GM23338 (cell line): ENCODE data around the gene PHC2. TPM values are rescaled to one million over a fixed set of nuclear protein-coding genes. Genes with fewer than 3 reads are reported as not detected.

Experiments
- ATAC-seq: fragments of 200-7000 bp; cut with Tn5 transposase; 3 replicates; pipeline ENCODE4 v1.9.1; 2020
- DNase-seq: peaks from one replicate; pipeline ENCODE4 v3.0.0-alpha.2; 2015; ENCODE audit warnings: low spot score
- H2AFZ ChIP-seq: fragments of 200-600 bp; sonication (generic); 2 replicates; pipeline ENCODE4 v1.8.0; 2016; ENCODE audit warnings: antibody characterized with exemption, mild to moderate bottlenecking, moderate library complexity
- H3F3A ChIP-seq: fragments of 200-600 bp; sonication (generic); replicated peaks from 2 replicates; pipeline ENCODE4 v1.8.0; 2017; ENCODE audit warnings: antibody characterized with exemption, mixed run types, low read depth
- H3K27ac ChIP-seq: fragments of 200-600 bp; sonication (generic); 2 replicates; pipeline ENCODE4 v1.6.1; 2016; ENCODE audit warnings: low read depth
- H3K27me3 ChIP-seq: fragments of 200-600 bp; sonication (generic); 2 replicates; pipeline ENCODE4 v1.8.0; 2016; ENCODE audit warnings: mild to moderate bottlenecking, mixed run types, moderate library complexity; ENCODE audit not compliant: insufficient read depth
- H3K36me3 ChIP-seq: fragments of 200-600 bp; sonication (generic); 2 replicates; pipeline ENCODE4 v1.8.0; 2016; ENCODE audit warnings: mild to moderate bottlenecking; ENCODE audit not compliant: insufficient read depth
- H3K4me1 ChIP-seq: fragments of 200-600 bp; sonication (generic); 2 replicates; pipeline ENCODE4 v1.8.0; 2016; ENCODE audit warnings: mild to moderate bottlenecking, moderate library complexity; ENCODE audit not compliant: insufficient read depth
- H3K4me2 ChIP-seq: fragments of 200-600 bp; sonication (generic); 2 replicates; pipeline ENCODE4 v1.7.1; 2017; ENCODE audit warnings: mixed run types
- H3K4me3 ChIP-seq: fragments of 200-600 bp; sonication (generic); 2 replicates; pipeline ENCODE4 v1.6.1; 2016; ENCODE audit warnings: mixed run types
- H3K79me2 ChIP-seq: fragments of 200-600 bp; sonication (generic); replicated peaks from 2 replicates; pipeline ENCODE4 v1.8.0; 2017; ENCODE audit warnings: mild to moderate bottlenecking; ENCODE audit not compliant: insufficient read depth
- H3K9me2 ChIP-seq: fragments of 200-600 bp; sonication (generic); 2 replicates; pipeline ENCODE4 v1.8.0; 2017; ENCODE audit not compliant: insufficient read depth
- H4K20me1 ChIP-seq: fragments of 200-600 bp; sonication (generic); replicated peaks from 2 replicates; pipeline ENCODE4 v1.8.0; 2017; ENCODE audit warnings: mild to moderate bottlenecking; ENCODE audit not compliant: insufficient read depth
- H3K27ac Mint-ChIP-seq: 2 replicates; pipeline ENCODE4 v1.8.0; 2020; ENCODE audit warnings: inconsistent platforms, mild to moderate bottlenecking, moderate library complexity, mixed read lengths
- H3K27me3 Mint-ChIP-seq: 3 replicates; pipeline ENCODE4 v1.8.0; 2022; ENCODE audit warnings: low read depth, mild to moderate bottlenecking, moderate library complexity, mixed read lengths, inconsistent platforms; ENCODE audit not compliant: insufficient read depth, poor library complexity
- H3K36me3 Mint-ChIP-seq: 3 replicates; pipeline ENCODE4 v1.8.0; 2021; ENCODE audit warnings: low read depth, mild to moderate bottlenecking, inconsistent platforms, moderate library complexity, mixed read lengths
- H3K4me1 Mint-ChIP-seq: 3 replicates; pipeline ENCODE4 v1.8.0; 2020; ENCODE audit warnings: mild to moderate bottlenecking, inconsistent platforms, mixed read lengths
- H3K4me3 Mint-ChIP-seq: 3 replicates; pipeline ENCODE4 v1.8.0; 2021; ENCODE audit warnings: moderate library complexity, mild to moderate bottlenecking, inconsistent platforms, mixed read lengths
- H3K9me3 Mint-ChIP-seq: 3 replicates; pipeline ENCODE4 v1.8.0; 2020; ENCODE audit warnings: moderate library complexity, mild to moderate bottlenecking, inconsistent platforms, mixed read lengths
- CREB1 ChIP-seq: fragments of 250-450 bp; sonication (Bioruptor Pico); IDR thresholded peaks from 2 replicates; pipeline ENCODE4 v1.5.0; 2020; ENCODE audit warnings: low read depth, mild to moderate bottlenecking, moderate library complexity
- CTCF ChIP-seq, 2 experiments: fragments of 200-600 bp in 1 of 2; sonication (generic) in 1 of 2; conservative IDR thresholded peaks; 2 replicates each; pipeline versions ENCODE4 v1.5.1 to v1.6.1; 2016 to 2017; ENCODE audit warnings: antibody characterized with exemption in 2 of 2, low read depth in 2 of 2, mild to moderate bottlenecking in 2 of 2, moderate library complexity in 1 of 2
- EZH2 ChIP-seq: fragments of 200-600 bp; sonication (generic); IDR thresholded peaks from one replicate; pipeline ENCODE4 v1.8.0; 2017; ENCODE audit warnings: antibody characterized with exemption, mild to moderate bottlenecking, low read depth; ENCODE audit not compliant: unreplicated experiment
- EZH2phosphoT487 ChIP-seq: fragments of 200-600 bp; sonication (generic); IDR thresholded peaks from one replicate; pipeline ENCODE4 v1.8.1; 2018; ENCODE audit warnings: antibody characterized with exemption; ENCODE audit not compliant: unreplicated experiment
- JUNB ChIP-seq: IDR thresholded peaks from one replicate; pipeline ENCODE4 v1.6.1; 2016; ENCODE audit warnings: antibody characterized with exemption; ENCODE audit not compliant: unreplicated experiment
- NANOG ChIP-seq: IDR thresholded peaks from 2 replicates; pipeline ENCODE4 v1.6.1; 2016; ENCODE audit warnings: antibody characterized with exemption, borderline replicate concordance
- POLR2AphosphoS5 ChIP-seq: IDR thresholded peaks from 2 replicates; pipeline ENCODE4 v1.6.1; 2016; ENCODE audit warnings: antibody characterized with exemption, low read depth
- REST ChIP-seq: IDR thresholded peaks from one replicate; pipeline ENCODE4 v1.6.1; 2018; ENCODE audit warnings: antibody characterized with exemption; ENCODE audit not compliant: unreplicated experiment
- STAT1 ChIP-seq: IDR thresholded peaks from one replicate; pipeline ENCODE4 v1.6.1; 2016; ENCODE audit warnings: antibody characterized with exemption; ENCODE audit not compliant: unreplicated experiment
- ZNF114 ChIP-seq: fragments of 250-450 bp; sonication (Bioruptor Pico); IDR thresholded peaks from 2 replicates; pipeline ENCODE4 v1.5.0; 2020; ENCODE audit warnings: mild to moderate bottlenecking, moderate library complexity
- ZNF331 ChIP-seq: fragments of 250-450 bp; sonication (Bioruptor Pico); IDR thresholded peaks from 2 replicates; pipeline ENCODE4 v1.5.0; 2020; ENCODE audit warnings: low read depth, mild to moderate bottlenecking, moderate library complexity
- polyA plus RNA-seq: library from polyadenylated mRNA; unstranded; fragments of >200 nt; fragmentation: Nextera tagmentation; extraction: Ambion mirVana; gene quantifications from 2 replicates; pipeline ENCODE4 v1.2.1, GENCODE V29; 2016
- total RNA-seq: library from RNA; depleted of rRNA; stranded (reverse); fragments of >200 nt; shearing (Covaris generic); gene quantifications from 2 replicates; pipeline ENCODE4 v1.2.3, GENCODE V29; 2014
- TF ChIP-seq, protein P1 (sequence below): fragments of 250-450 bp; sonication (Bioruptor Pico); IDR thresholded peaks from 2 replicates; pipeline ENCODE4 v1.5.0; 2020; ENCODE audit warnings: mild to moderate bottlenecking, moderate library complexity
- TF ChIP-seq, protein P2 (sequence below): IDR thresholded peaks from 2 replicates; pipeline ENCODE4 v1.6.1; 2016; ENCODE audit warnings: antibody characterized with exemption

Gene PHC2
- total and polyA plus RNA-seq, 2 experiments from 2014 or later, result 1.7 to 7.3 TPM

DNA sequence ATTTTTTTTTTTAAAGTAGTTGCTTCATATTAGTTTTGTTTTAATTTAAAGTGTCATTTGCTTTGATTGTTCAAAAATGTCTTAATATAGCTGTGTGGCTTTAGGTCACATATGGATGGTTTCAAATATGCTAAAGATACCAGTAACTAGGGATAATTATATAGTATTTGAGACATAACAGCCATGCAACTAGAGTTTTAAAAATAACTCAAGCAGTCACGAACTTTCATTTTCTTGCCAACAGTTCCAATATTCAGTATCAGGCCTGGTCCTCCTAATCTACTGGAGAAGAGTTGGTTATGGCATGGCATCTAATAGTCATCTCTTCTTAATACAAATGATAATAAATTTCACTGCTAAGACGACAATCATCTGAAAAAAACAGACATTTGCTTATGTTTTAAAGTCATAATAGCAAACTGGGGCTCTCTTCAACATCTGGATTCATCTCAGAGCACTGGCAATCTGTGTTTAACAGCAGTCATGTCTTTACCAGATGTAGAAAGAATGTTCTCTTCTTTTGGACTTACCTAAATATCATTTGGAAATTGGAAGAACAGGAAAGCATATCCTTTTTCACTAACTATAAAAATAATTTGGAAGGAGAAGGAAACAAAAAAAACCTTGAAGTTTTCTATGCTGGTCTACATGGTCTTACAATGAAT lies 85.9 kb downstream of the PHC2 start:
- no peak overlapping the region for H3K4me3 Mint-ChIP-seq
- no peaks in the 10 kb centered on the region for H3K36me3 Mint-ChIP-seq
- DNase-seq (no peak), ATAC-seq (no peak)
- H3K27ac Mint-ChIP-seq, result no peak overlapping the region
- H4K20me1 ChIP-seq, result peaks cover 25% of the 10 kb centered on the region
- H3K9me2 ChIP-seq, result no peaks in the 10 kb centered on the region
- no peak for TF ChIP-seq STAT1
- no peak for TF ChIP-seq POLR2AphosphoS5
- TF ChIP-seq REST, result no peak
- TF ChIP-seq, protein P1, sequence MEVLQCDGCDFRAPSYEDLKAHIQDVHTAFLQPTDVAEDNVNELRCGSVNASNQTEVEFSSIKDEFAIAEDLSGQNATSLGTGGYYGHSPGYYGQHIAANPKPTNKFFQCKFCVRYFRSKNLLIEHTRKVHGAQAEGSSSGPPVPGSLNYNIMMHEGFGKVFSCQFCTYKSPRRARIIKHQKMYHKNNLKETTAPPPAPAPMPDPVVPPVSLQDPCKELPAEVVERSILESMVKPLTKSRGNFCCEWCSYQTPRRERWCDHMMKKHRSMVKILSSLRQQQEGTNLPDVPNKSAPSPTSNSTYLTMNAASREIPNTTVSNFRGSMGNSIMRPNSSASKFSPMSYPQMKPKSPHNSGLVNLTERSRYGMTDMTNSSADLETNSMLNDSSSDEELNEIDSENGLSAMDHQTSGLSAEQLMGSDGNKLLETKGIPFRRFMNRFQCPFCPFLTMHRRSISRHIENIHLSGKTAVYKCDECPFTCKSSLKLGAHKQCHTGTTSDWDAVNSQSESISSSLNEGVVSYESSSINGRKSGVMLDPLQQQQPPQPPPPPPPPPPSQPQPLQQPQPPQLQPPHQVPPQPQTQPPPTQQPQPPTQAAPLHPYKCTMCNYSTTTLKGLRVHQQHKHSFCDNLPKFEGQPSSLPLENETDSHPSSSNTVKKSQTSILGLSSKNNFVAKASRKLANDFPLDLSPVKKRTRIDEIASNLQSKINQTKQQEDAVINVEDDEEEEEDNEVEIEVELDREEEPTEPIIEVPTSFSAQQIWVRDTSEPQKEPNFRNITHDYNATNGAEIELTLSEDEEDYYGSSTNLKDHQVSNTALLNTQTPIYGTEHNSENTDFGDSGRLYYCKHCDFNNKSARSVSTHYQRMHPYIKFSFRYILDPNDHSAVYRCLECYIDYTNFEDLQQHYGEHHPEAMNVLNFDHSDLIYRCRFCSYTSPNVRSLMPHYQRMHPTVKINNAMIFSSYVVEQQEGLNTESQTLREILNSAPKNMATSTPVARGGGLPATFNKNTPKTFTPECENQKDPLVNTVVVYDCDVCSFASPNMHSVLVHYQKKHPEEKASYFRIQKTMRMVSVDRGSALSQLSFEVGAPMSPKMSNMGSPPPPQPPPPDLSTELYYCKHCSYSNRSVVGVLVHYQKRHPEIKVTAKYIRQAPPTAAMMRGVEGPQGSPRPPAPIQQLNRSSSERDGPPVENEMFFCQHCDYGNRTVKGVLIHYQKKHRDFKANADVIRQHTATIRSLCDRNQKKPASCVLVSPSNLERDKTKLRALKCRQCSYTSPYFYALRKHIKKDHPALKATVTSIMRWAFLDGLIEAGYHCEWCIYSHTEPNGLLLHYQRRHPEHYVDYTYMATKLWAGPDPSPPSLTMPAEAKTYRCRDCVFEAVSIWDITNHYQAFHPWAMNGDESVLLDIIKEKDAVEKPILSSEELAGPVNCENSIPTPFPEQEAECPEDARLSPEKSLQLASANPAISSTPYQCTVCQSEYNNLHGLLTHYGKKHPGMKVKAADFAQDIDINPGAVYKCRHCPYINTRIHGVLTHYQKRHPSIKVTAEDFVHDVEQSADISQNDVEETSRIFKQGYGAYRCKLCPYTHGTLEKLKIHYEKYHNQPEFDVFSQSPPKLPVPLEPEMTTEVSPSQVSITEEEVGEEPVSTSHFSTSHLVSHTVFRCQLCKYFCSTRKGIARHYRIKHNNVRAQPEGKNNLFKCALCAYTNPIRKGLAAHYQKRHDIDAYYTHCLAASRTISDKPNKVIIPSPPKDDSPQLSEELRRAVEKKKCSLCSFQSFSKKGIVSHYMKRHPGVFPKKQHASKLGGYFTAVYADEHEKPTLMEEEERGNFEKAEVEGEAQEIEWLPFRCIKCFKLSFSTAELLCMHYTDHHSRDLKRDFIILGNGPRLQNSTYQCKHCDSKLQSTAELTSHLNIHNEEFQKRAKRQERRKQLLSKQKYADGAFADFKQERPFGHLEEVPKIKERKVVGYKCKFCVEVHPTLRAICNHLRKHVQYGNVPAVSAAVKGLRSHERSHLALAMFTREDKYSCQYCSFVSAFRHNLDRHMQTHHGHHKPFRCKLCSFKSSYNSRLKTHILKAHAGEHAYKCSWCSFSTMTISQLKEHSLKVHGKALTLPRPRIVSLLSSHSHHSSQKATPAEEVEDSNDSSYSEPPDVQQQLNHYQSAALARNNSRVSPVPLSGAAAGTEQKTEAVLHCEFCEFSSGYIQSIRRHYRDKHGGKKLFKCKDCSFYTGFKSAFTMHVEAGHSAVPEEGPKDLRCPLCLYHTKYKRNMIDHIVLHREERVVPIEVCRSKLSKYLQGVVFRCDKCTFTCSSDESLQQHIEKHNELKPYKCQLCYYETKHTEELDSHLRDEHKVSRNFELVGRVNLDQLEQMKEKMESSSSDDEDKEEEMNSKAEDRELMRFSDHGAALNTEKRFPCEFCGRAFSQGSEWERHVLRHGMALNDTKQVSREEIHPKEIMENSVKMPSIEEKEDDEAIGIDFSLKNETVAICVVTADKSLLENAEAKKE (CRISPR knock-in tag), result no peak
- TF ChIP-seq, protein P2, sequence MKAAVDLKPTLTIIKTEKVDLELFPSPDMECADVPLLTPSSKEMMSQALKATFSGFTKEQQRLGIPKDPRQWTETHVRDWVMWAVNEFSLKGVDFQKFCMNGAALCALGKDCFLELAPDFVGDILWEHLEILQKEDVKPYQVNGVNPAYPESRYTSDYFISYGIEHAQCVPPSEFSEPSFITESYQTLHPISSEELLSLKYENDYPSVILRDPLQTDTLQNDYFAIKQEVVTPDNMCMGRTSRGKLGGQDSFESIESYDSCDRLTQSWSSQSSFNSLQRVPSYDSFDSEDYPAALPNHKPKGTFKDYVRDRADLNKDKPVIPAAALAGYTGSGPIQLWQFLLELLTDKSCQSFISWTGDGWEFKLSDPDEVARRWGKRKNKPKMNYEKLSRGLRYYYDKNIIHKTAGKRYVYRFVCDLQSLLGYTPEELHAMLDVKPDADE, result no peak
- TF ChIP-seq NANOG, result no peak
- TF ChIP-seq JUNB, result no peak
- TF ChIP-seq CTCF (conservative IDR thresholded peaks at IDR 0.05; ENCODE audit: low read depth in 2 of 2), result no peak
- no peak for TF ChIP-seq EZH2
- no peak for TF ChIP-seq ZNF114 (CRISPR knock-in tag)
- TF ChIP-seq ZNF331 (CRISPR knock-in tag), result no peak
- no peak for TF ChIP-seq EZH2phosphoT487
- TF ChIP-seq CREB1 (CRISPR knock-in tag), result no peak
- no peaks in the 10 kb centered on the region for H3K79me2 ChIP-seq
- H3K27ac ChIP-seq, result no peak overlapping the region
- no peak overlapping the region for H3K4me2 ChIP-seq
- no peaks in the 10 kb centered on the region for H3K36me3 ChIP-seq
- peaks cover 21% of the 10 kb centered on the region for H3F3A ChIP-seq
- H2AFZ ChIP-seq, result no peak overlapping the region
- H3K9me3 Mint-ChIP-seq, result no peaks in the 10 kb centered on the region
- H3K4me3 ChIP-seq, result no peak overlapping the region
- peaks cover 48% of the 10 kb centered on the region for H3K4me1 ChIP-seq
- peaks cover 44% of the 10 kb centered on the region for H3K27me3 Mint-ChIP-seq
- H3K4me1 Mint-ChIP-seq, result peaks cover 62% of the 10 kb centered on the region
- peaks cover 88% of the 10 kb centered on the region for H3K27me3 ChIP-seq
